HCT116 (cell line): Measurements from ENCODE around the gene NACC2. TPM values are rescaled to one million over a fixed set of nuclear protein-coding genes. Genes with fewer than 3 reads are reported as not detected.

Source experiments
- ATAC-seq: fragments of 200-7000 bp; cut with Tn5 transposase; 2 replicates; pipeline ENCODE4 v1.9.1; 2020; ENCODE audit warnings: mild to moderate bottlenecking, moderate library complexity
- BruUV-seq: library from RNA; stranded (reverse); fragments of 400-500 nt; replicated peaks from 2 replicates; lab custom pipeline; 2021; lab: Mats Ljungman, UMichigan
- CTCF ChIA-PET: fragments of 300-600 bp; sonication (Branson Sonifier 250); formaldehyde crosslinking; loops from one replicate; lab custom pipeline; 2021; ENCODE audit warnings: antibody characterized with exemption; lab: Charles Lee
- POLR2A ChIA-PET: fragments of 300-600, 350-600 bp; sonication (Branson Sonifier 250); formaldehyde crosslinking; loops from one replicate; lab custom pipeline; 2021; ENCODE audit warnings: antibody characterized with exemption; lab: Charles Lee
- RAD21 ChIA-PET, 2 experiments: fragments of 300-600 bp; sonication (Branson Sonifier 250); formaldehyde crosslinking; loops; one replicate each; lab custom pipeline; 2023; ENCODE audit warnings: low total read pairs in 2 of 2; ENCODE audit not compliant: uncharacterized antibody in 2 of 2, unreplicated experiment in 2 of 2, low non-redundant PET in 1 of 2; lab: Charles Lee
- DNase-seq: peaks from one replicate; pipeline ENCODE4 v3.0.0-alpha.2; 2010; ENCODE audit warnings: low read depth, low spot score
- H2AFZ ChIP-seq: fragments of 200-600 bp; shearing (Covaris generic), sonication (generic); 2 replicates; pipeline ENCODE4 v1.6.1; 2017; ENCODE audit warnings: low read depth, mixed run types, mixed read lengths, antibody characterized with exemption, low read length; ENCODE audit not compliant: poor library complexity, severe bottlenecking
- H3K27ac ChIP-seq: 2 replicates; pipeline ENCODE4 v1.5.1; 2012; ENCODE audit warnings: low read depth, low read length
- H3K27me3 ChIP-seq: fragments of 200-600 bp; sonication (generic); 2 replicates; pipeline ENCODE4 v1.6.1; 2016; ENCODE audit warnings: mixed run types, low read length, mixed read lengths; ENCODE audit not compliant: insufficient read depth
- H3K36me3 ChIP-seq, 2 experiments: fragments of 200-500 bp in 1 of 2; fragments of 200-600 bp in 1 of 2; sonication (Bioruptor generic) in 1 of 2; sonication (generic) in 1 of 2; 2 replicates each; pipeline versions ENCODE4 v1.5.1 to v1.6.1; 2014 to 2016; ENCODE audit warnings: low read length in 2 of 2, inconsistent platforms in 1 of 2, mixed read lengths in 1 of 2, mixed run types in 1 of 2; ENCODE audit not compliant: insufficient read depth in 2 of 2, control insufficient read depth in 1 of 2
- H3K4me1 ChIP-seq, 2 experiments: fragments of 200-600 bp in 1 of 2; sonication (generic) in 1 of 2; 2 replicates each; pipeline versions ENCODE4 v1.5.1 to v1.6.1; 2012 to 2017; ENCODE audit warnings: low read length in 2 of 2, inconsistent platforms in 1 of 2, mild to moderate bottlenecking in 1 of 2, mixed read lengths in 1 of 2, mixed run types in 1 of 2, moderate library complexity in 1 of 2; ENCODE audit not compliant: insufficient read depth in 2 of 2, control insufficient read depth in 1 of 2
- H3K4me2 ChIP-seq: fragments of 200-600 bp; sonication (generic); 2 replicates; pipeline ENCODE4 v1.6.1; 2017; ENCODE audit warnings: mixed run types, low read length, mixed read lengths
- H3K4me3 ChIP-seq, 2 experiments: fragments of 200-600 bp in 1 of 2; sonication (generic) in 1 of 2; replicated peaks in 1 of 2; 2 replicates each; pipeline ENCODE4 v1.5.1; 2011 to 2016; ENCODE audit warnings: low read length in 2 of 2, control low read depth in 1 of 2, low read depth in 1 of 2, mild to moderate bottlenecking in 1 of 2, mixed read lengths in 1 of 2, mixed run types in 1 of 2
- H3K79me2 ChIP-seq: fragments of 200-600 bp; sonication (generic); 2 replicates; pipeline ENCODE4 v1.6.1; 2017; ENCODE audit warnings: mild to moderate bottlenecking, mixed run types, low read length, moderate library complexity, mixed read lengths; ENCODE audit not compliant: insufficient read depth
- H3K9ac ChIP-seq: fragments of 200-600 bp; sonication (generic); 2 replicates; pipeline ENCODE4 v1.6.1; 2016; ENCODE audit warnings: low read length, mixed read lengths
- H3K9me2 ChIP-seq: fragments of 200-600 bp; sonication (generic), shearing (Covaris generic); 2 replicates; pipeline ENCODE4 v1.6.1; 2017; ENCODE audit warnings: mixed run types, mild to moderate bottlenecking, moderate library complexity; ENCODE audit not compliant: insufficient read depth
- H3K9me3 ChIP-seq, 2 experiments: fragments of 200-500 bp in 1 of 2; fragments of 200-600 bp in 1 of 2; sonication (Bioruptor generic) in 1 of 2; sonication (generic) in 1 of 2; 2 replicates each; pipeline ENCODE4 v1.6.1; 2014 to 2017; ENCODE audit warnings: low read length in 2 of 2, mixed read lengths in 2 of 2, inconsistent platforms in 1 of 2, low read depth in 1 of 2, mild to moderate bottlenecking in 1 of 2, mixed run types in 1 of 2, moderate library complexity in 1 of 2; ENCODE audit not compliant: control insufficient read depth in 1 of 2, insufficient read depth in 1 of 2
- H4K20me1 ChIP-seq: fragments of 200-600 bp; sonication (generic), shearing (Covaris generic); 2 replicates; pipeline ENCODE4 v1.6.1; 2017; ENCODE audit warnings: mixed run types, mild to moderate bottlenecking, moderate library complexity; ENCODE audit not compliant: insufficient read depth
- ATF3 ChIP-seq: IDR thresholded peaks from 2 replicates; pipeline ENCODE4 v1.6.1; 2012
- CBX3 ChIP-seq: IDR thresholded peaks from 2 replicates; pipeline ENCODE4 v1.6.1; 2012; ENCODE audit warnings: low read depth
- CEBPB ChIP-seq: IDR thresholded peaks from 2 replicates; pipeline ENCODE4 v1.6.1; 2012; ENCODE audit warnings: low read depth
- EGR1 ChIP-seq: IDR thresholded peaks from 2 replicates; pipeline ENCODE4 v1.6.1; 2012; ENCODE audit warnings: low read depth
- ELF1 ChIP-seq: IDR thresholded peaks from 2 replicates; pipeline ENCODE4 v1.6.1; 2012; ENCODE audit warnings: low read depth, borderline replicate concordance
- EZH2 ChIP-seq: fragments of 200-600 bp; sonication (generic); IDR thresholded peaks from 2 replicates; pipeline ENCODE4 v1.6.1; 2017; ENCODE audit warnings: antibody characterized with exemption, mixed run types
- EZH2phosphoT487 ChIP-seq: fragments of 200-600 bp; IDR thresholded peaks from 2 replicates; pipeline ENCODE4 v1.6.1; 2018; ENCODE audit warnings: antibody characterized with exemption, borderline replicate concordance
- FOSL1 ChIP-seq: IDR thresholded peaks from 2 replicates; pipeline ENCODE4 v1.6.1; 2012; ENCODE audit warnings: low read depth
- MAX ChIP-seq: IDR thresholded peaks from 2 replicates; pipeline ENCODE4 v1.6.1; 2012
- POLR2A ChIP-seq: IDR thresholded peaks from 2 replicates; pipeline ENCODE4 v1.7.0; 2011; ENCODE audit warnings: borderline replicate concordance; ENCODE audit not compliant: insufficient read depth, insufficient read length; ENCODE audit errors: extremely low read depth
- RAD21 ChIP-seq: IDR thresholded peaks from 2 replicates; pipeline ENCODE4 v1.6.1; 2012; ENCODE audit warnings: low read depth, mild to moderate bottlenecking
- REST ChIP-seq: IDR thresholded peaks from 2 replicates; pipeline ENCODE4 v1.6.1; 2012; ENCODE audit warnings: low read depth
- SRF ChIP-seq: IDR thresholded peaks from 2 replicates; pipeline ENCODE4 v1.6.1; 2012; ENCODE audit warnings: low read depth
- TCF7L2 ChIP-seq: IDR thresholded peaks from 2 replicates; pipeline ENCODE4 v1.7.0; 2011; ENCODE audit warnings: borderline replicate concordance, inconsistent platforms; ENCODE audit not compliant: insufficient read depth, insufficient read length; ENCODE audit errors: extremely low read depth
- YY1 ChIP-seq: IDR thresholded peaks from 2 replicates; pipeline ENCODE4 v1.6.1; 2011; ENCODE audit warnings: low read length, low read depth, moderate library complexity, mild to moderate bottlenecking; ENCODE audit not compliant: insufficient replicate concordance; ENCODE audit errors: extremely low read depth
- ZBTB33 ChIP-seq: IDR thresholded peaks from 2 replicates; pipeline ENCODE4 v1.6.1; 2011; ENCODE audit warnings: mild to moderate bottlenecking, low read length, moderate library complexity; ENCODE audit not compliant: insufficient replicate concordance; ENCODE audit errors: extremely low read depth
- ZFX ChIP-seq: fragments of 450-650 bp; IDR thresholded peaks from 2 replicates; pipeline ENCODE4 v1.6.1; 2017
- ZNF274 ChIP-seq: fragments of 200-500 bp; sonication (Bioruptor generic); IDR thresholded peaks from 2 replicates; pipeline ENCODE4 v1.6.1; 2014; ENCODE audit warnings: mild to moderate bottlenecking, low read depth, low read length, inconsistent platforms
- intact Hi-C: fragments of 100-400 bp; cut with micrococcal nuclease; formaldehyde crosslinking; loops from 2 replicates; pipeline ENCODE4 v1.10.0; 2022
- total RNA-seq: library from RNA; stranded (reverse); gene quantifications from one replicate; pipeline ENCODE4 v1.2.1, GENCODE V29; 2021; ENCODE audit not compliant: unreplicated experiment

Gene NACC2
- total RNA-seq, 1 experiment from 2014 or later = 27.8 TPM

- no peaks in the 10 kb centered on the region; a peak in 1 of 4 replicates for H3K36me3 ChIP-seq
- no peak overlapping the region for H3K9ac ChIP-seq
- no peaks in the 10 kb centered on the region for H4K20me1 ChIP-seq
- ATAC-seq (no peak), DNase-seq (no peak)
- BruUV-seq = no TSS peak
- intact Hi-C loops = no loop called here
- TF ChIP-seq CBX3 (no peak), YY1 (no peak), ZFX (no peak), EZH2phosphoT487 (no peak), EGR1 (no peak), ZBTB33 (no peak), MAX (no peak), ZNF274 (no peak), POLR2A (no peak), SRF (no peak), TCF7L2 (no peak), REST (no peak), ATF3 (no peak), FOSL1 (no peak), CEBPB (no peak), ELF1 (no peak), RAD21 (no peak), EZH2 (no peak)
- H3K27ac ChIP-seq = no peak overlapping the region
- no peaks in the 10 kb centered on the region for H3K9me3 ChIP-seq
- peaks cover 84% of the 10 kb centered on the region for H3K79me2 ChIP-seq
- no peak overlapping the region for H2AFZ ChIP-seq
- peaks cover 0 to 5% of the 10 kb centered on the region in 2 experiments; a peak in 2 of 4 replicates for H3K4me1 ChIP-seq
- RAD21 ChIA-PET = no interaction called here
- no peak overlapping the region for H3K4me2 ChIP-seq
- POLR2A ChIA-PET = no interaction called here
- H3K9me2 ChIP-seq = no peaks in the 10 kb centered on the region
- no peaks in the 10 kb centered on the region for H3K27me3 ChIP-seq
- CTCF ChIA-PET = no interaction called here
- no peak overlapping the region for H3K4me3 ChIP-seq
Measured at GRCh38 chr9:136078498-136079011, 16.5 kb downstream of the NACC2 start.
